ENCODE results near the gene ACLY.
A peak's percentile ranks its signal among the peaks of the same experiment; 100 is the strongest.

ACLY gene

GRCh38 chr17:41918314-41919164 is at the start of gene ACLY:
TSS of gene ACLY (minus strand) at chr17:41918951. CDS start at chr17:41913873, 5,078 bp downstream.
- DNase-seq, result peak; percentile 95

GRCh38 chr17:41967921-41968578 is 49.3 kb upstream of the ACLY start:
- no peak for DNase-seq

GRCh38 chr17:41967141-41967920 is 48.6 kb upstream of the ACLY start:
- DNase-seq, result peak; percentile 9

GRCh38 chr17:41966463-41967140 is 47.9 kb upstream of the ACLY start, which contains the start of gene CNP:
TSS of gene CNP (plus strand) at chr17:41966795. CDS start at chr17:41966885, 90 bp downstream.
- peak; percentile 70 for DNase-seq

- DNase-seq, result peak; percentile 94
Measured at GRCh38 chr17:41965694-41966462, 47.1 kb upstream of the ACLY start.

- DNase-seq, result peak; percentile 31
Measured at GRCh38 chr17:41962768-41963434, 44.1 kb upstream of the ACLY start.

- DNase-seq, result no peak
Measured at GRCh38 chr17:41962111-41962510, 43.4 kb upstream of the ACLY start.

GRCh38 chr17:41959336-41960095 is 40.8 kb upstream of the ACLY start:
- peak; percentile 18 for DNase-seq

GRCh38 chr17:41959030-41959335 is 40.2 kb upstream of the ACLY start:
- DNase-seq, result no peak

GRCh38 chr17:41957869-41958439 is 39.2 kb upstream of the ACLY start:
- no peak for DNase-seq

GRCh38 chr17:41957031-41957868 is 38.5 kb upstream of the ACLY start:
- DNase-seq, result no peak

GRCh38 chr17:41956522-41956921 is 37.8 kb upstream of the ACLY start:
- no peak for DNase-seq

GRCh38 chr17:41948762-41949460 is 30.2 kb upstream of the ACLY start:
- DNase-seq, result no peak

GRCh38 chr17:41944943-41945342 is 26.2 kb upstream of the ACLY start:
- DNase-seq, result no peak

- no peak for DNase-seq
Measured at GRCh38 chr17:41943492-41943891, 24.7 kb upstream of the ACLY start.

GRCh38 chr17:41942626-41943373 is 24.0 kb upstream of the ACLY start:
- no peak for DNase-seq

GRCh38 chr17:41941168-41941567 is 22.4 kb upstream of the ACLY start:
- no peak for DNase-seq

- DNase-seq, result no peak
Measured at GRCh38 chr17:41939693-41940090, 20.9 kb upstream of the ACLY start.
